CD14-positive monocyte (primary cell): Measurements from ENCODE around the gene MACROD2. TPM values are rescaled to one million over a fixed set of nuclear protein-coding genes. Genes with fewer than 3 reads are reported as not detected.

ENCODE experiments used
- DNase-seq, 3 donors: peaks; one replicate each; pipeline ENCODE4 v3.0.0-alpha.2; 2011 to 2022
- H2AFZ ChIP-seq: 2 replicates; pipeline ENCODE4 v1.6.0; 2012; ENCODE audit warnings: mild to moderate bottlenecking, low read depth, low read length, inconsistent platforms; ENCODE audit not compliant: insufficient read depth, poor library complexity, severe bottlenecking
- H3K27ac ChIP-seq, 2 donors: 1 replicate in 1 of 2; 2 replicates in 1 of 2; pipeline ENCODE4 v1.5.1; 2012 to 2013; ENCODE audit warnings: low read length in 2 of 2, control low read depth in 1 of 2, inconsistent platforms in 1 of 2, low read depth in 1 of 2, mild to moderate bottlenecking in 1 of 2
- H3K27me3 ChIP-seq, 2 donors: one replicate each; pipeline versions ENCODE4 v1.6.0 to v1.6.1; 2011 to 2013; ENCODE audit warnings: low read length in 2 of 2; ENCODE audit not compliant: control insufficient read depth in 2 of 2, insufficient read depth in 2 of 2
- H3K36me3 ChIP-seq, 2 donors: replicated peaks in 1 of 2; 1 replicate in 1 of 2; 2 replicates in 1 of 2; pipeline versions ENCODE4 v1.5.1 to v1.6.1; 2012 to 2013; ENCODE audit warnings: low read length in 2 of 2, control low read depth in 1 of 2, inconsistent platforms in 1 of 2, mild to moderate bottlenecking in 1 of 2; ENCODE audit not compliant: insufficient read depth in 2 of 2, control insufficient read depth in 1 of 2
- H3K4me1 ChIP-seq, 2 donors: 1 replicate in 1 of 2; 2 replicates in 1 of 2; pipeline versions ENCODE4 v1.5.1 to v1.6.1; 2012 to 2013; ENCODE audit warnings: low read length in 2 of 2, control low read depth in 1 of 2, inconsistent platforms in 1 of 2, mild to moderate bottlenecking in 1 of 2, moderate library complexity in 1 of 2; ENCODE audit not compliant: insufficient read depth in 2 of 2, control insufficient read depth in 1 of 2
- H3K4me2 ChIP-seq: replicated peaks from 2 replicates; pipeline ENCODE3; 2012; ENCODE audit warnings: low read length, moderate library complexity, mild to moderate bottlenecking; ENCODE audit not compliant: poor library complexity, severe bottlenecking; ENCODE audit errors: extremely low read depth
- H3K4me3 ChIP-seq, 3 experiments: fragments of 200-600 bp in 1 of 3; sonication (generic) in 1 of 3; replicated peaks in 1 of 3; 1 replicate in 2 of 3; 2 replicates in 1 of 3; pipeline ENCODE4 v1.5.1; 2011 to 2013; ENCODE audit warnings: low read length in 3 of 3, mild to moderate bottlenecking in 3 of 3, control low read depth in 2 of 3, low read depth in 2 of 3, inconsistent platforms in 1 of 3, moderate library complexity in 1 of 3
- H3K79me2 ChIP-seq: 2 replicates; pipeline ENCODE4 v1.6.0; 2012; ENCODE audit warnings: mild to moderate bottlenecking, control low read depth, inconsistent platforms, low read length, moderate library complexity; ENCODE audit not compliant: insufficient read depth
- H3K9ac ChIP-seq: 2 replicates; pipeline ENCODE4 v1.6.0; 2017; ENCODE audit warnings: low read length, mild to moderate bottlenecking; ENCODE audit not compliant: insufficient read depth, poor library complexity, severe bottlenecking
- H3K9me3 ChIP-seq, 2 donors: replicated peaks in 1 of 2; 1 replicate in 1 of 2; 2 replicates in 1 of 2; pipeline versions ENCODE4 v1.5.1 to v1.6.1; 2012 to 2013; ENCODE audit warnings: low read length in 2 of 2, control low read depth in 1 of 2; ENCODE audit not compliant: control insufficient read depth in 1 of 2, insufficient read depth in 1 of 2
- H4K20me1 ChIP-seq: 2 replicates; pipeline ENCODE4 v1.6.0; 2012; ENCODE audit warnings: mild to moderate bottlenecking, low read length, control low read depth, moderate library complexity; ENCODE audit not compliant: insufficient read depth
- H3K27ac Mint-ChIP-seq, 7 donors: one replicate each; pipeline ENCODE4 v1.8.0; 2020; ENCODE audit warnings: mild to moderate bottlenecking in 7 of 7, mixed read lengths in 7 of 7, moderate library complexity in 6 of 7, inconsistent platforms in 2 of 7
- H3K27me3 Mint-ChIP-seq, 3 donors: one replicate each; pipeline ENCODE4 v1.8.0; 2021 to 2022; ENCODE audit warnings: low read depth in 3 of 3, mild to moderate bottlenecking in 3 of 3, mixed read lengths in 3 of 3, moderate library complexity in 3 of 3, inconsistent platforms in 1 of 3
- H3K36me3 Mint-ChIP-seq, 2 donors: one replicate each; pipeline ENCODE4 v1.8.0; 2020; ENCODE audit warnings: mixed read lengths in 2 of 2, inconsistent platforms in 1 of 2, mild to moderate bottlenecking in 1 of 2
- H3K4me1 Mint-ChIP-seq: one replicate; pipeline ENCODE4 v1.8.0; 2020; ENCODE audit warnings: mild to moderate bottlenecking, mixed read lengths
- H3K4me3 Mint-ChIP-seq, 2 donors: one replicate each; pipeline ENCODE4 v1.8.0; 2020; ENCODE audit warnings: mild to moderate bottlenecking in 2 of 2, mixed read lengths in 2 of 2, moderate library complexity in 1 of 2
- H3K9me3 Mint-ChIP-seq, 7 donors: one replicate each; pipeline ENCODE4 v1.8.0; 2020 to 2022; ENCODE audit warnings: mixed read lengths in 7 of 7, mild to moderate bottlenecking in 6 of 7, moderate library complexity in 6 of 7, inconsistent platforms in 2 of 7
- WGBS: methylation state at CpG from one replicate; pipeline ENCODE4 v1.1.5; 2013; ENCODE audit warnings: missing lambda C conversion rate; ENCODE audit not compliant: insufficient coverage; 5-methylcytosine and 5-hydroxymethylcytosine counted together
- intact Hi-C, 2 donors: fragments of 100-400 bp; cut with micrococcal nuclease; formaldehyde crosslinking; loops; one replicate each; pipeline versions ENCODE4 v1.15.0 to v1.15.1; 2023
- polyA plus RNA-seq, 3 donors: library from polyadenylated mRNA; depleted of rRNA in 1 of 3; unstranded in 2 of 3; stranded (reverse) in 1 of 3; fragments of 300-500 nt in 2 of 3; fragments of >200 nt in 1 of 3; fragmentation: Illumina TruSeq in 2 of 3; gene quantifications; 1 replicate in 2 of 3; 2 replicates in 1 of 3; pipeline ENCODE4 v1.2.3, GENCODE V29; 2012 to 2021
- TF ChIP-seq, protein P1 (sequence below): fragments of 200-600 bp; IDR thresholded peaks from one replicate; pipeline ENCODE4 v1.8.0; 2022; ENCODE audit warnings: antibody characterized with exemption, mild to moderate bottlenecking

Gene MACROD2
- polyA plus RNA-seq, 3 donors: 0.23 TPM; not detected in 2

DNA sequence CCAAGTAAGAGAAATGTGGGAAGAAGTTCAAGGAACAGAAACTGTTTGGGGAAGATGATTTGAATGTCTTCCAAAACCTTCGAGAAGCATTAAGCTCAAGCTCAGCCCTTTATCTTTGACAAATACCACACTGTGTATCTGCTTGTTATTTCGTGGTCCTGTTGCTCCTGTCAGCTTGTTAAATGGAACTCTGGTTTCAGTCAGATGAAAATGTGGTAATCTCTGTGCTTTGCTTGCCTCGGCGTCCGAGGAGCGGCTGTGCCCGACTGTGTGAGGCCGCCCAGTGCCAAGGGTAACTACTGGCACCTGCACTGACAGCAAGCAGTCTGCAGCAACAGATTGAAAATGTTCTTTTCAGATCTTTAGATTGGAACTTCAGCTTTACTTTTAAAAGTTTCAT is 920.0 kb downstream of the MACROD2 start:
- Mint-ChIP-seq H3K4me1 (no peaks in the 10 kb centered on the region), H3K27ac (no peak overlapping the region), H3K27me3 (no peaks in the 10 kb centered on the region), H3K36me3 (no peaks in the 10 kb centered on the region), H3K4me3 (no peak overlapping the region), H3K9me3 (peaks cover 0 to 6% (median 4%) of the 10 kb centered on the region in 7 donors)
- no peaks in the 10 kb centered on the region for H3K79me2 ChIP-seq
- no peaks in the 10 kb centered on the region for H3K27me3 ChIP-seq
- no peak for DNase-seq
- 89% methylated on average over 6 of the region's 8 CpGs for WGBS
- H3K27ac ChIP-seq: no peak overlapping the region
- H4K20me1 ChIP-seq: no peaks in the 10 kb centered on the region
- TF ChIP-seq, protein P1, sequence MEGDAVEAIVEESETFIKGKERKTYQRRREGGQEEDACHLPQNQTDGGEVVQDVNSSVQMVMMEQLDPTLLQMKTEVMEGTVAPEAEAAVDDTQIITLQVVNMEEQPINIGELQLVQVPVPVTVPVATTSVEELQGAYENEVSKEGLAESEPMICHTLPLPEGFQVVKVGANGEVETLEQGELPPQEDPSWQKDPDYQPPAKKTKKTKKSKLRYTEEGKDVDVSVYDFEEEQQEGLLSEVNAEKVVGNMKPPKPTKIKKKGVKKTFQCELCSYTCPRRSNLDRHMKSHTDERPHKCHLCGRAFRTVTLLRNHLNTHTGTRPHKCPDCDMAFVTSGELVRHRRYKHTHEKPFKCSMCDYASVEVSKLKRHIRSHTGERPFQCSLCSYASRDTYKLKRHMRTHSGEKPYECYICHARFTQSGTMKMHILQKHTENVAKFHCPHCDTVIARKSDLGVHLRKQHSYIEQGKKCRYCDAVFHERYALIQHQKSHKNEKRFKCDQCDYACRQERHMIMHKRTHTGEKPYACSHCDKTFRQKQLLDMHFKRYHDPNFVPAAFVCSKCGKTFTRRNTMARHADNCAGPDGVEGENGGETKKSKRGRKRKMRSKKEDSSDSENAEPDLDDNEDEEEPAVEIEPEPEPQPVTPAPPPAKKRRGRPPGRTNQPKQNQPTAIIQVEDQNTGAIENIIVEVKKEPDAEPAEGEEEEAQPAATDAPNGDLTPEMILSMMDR: no peak
- H3K4me2 ChIP-seq: no peak overlapping the region
- intact Hi-C loops: no loop called here
- H3K9ac ChIP-seq: no peak overlapping the region
- no peak overlapping the region for H3K4me3 ChIP-seq
- H2AFZ ChIP-seq: no peak overlapping the region
- H3K9me3 ChIP-seq: no peaks in the 10 kb centered on the region
- H3K4me1 ChIP-seq: no peaks in the 10 kb centered on the region
- no peaks in the 10 kb centered on the region for H3K36me3 ChIP-seq

DNA sequence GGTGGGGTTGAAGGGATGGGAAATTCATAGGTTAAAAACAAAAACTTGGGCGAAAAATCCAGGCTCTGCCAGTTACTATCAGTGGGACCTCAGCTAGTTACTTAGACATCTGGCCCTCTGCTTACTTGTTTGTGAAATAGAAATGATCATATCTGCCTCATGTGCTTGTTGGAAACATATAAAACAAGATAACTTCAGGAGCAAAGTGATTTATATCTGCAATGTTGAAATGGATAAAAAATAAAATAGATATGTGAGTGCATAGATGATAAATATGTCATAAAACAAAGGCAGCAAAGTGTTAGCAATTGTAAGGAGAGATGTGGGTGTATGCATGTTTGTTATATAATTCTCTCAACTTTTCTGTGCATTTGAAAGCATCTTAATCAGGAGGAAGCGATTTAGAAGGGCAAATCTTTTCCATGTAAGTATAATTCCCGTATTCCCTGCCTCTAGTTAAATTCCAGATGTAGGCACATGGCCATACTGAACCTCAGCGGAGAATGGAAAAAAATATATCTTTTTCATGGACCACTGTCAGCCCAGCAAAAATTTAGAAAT is 921.1 kb downstream of the MACROD2 start:
- WGBS: 100% methylated on average over 1 of the region's 4 CpGs
- Mint-ChIP-seq H3K4me1 (no peaks in the 10 kb centered on the region), H3K27me3 (no peaks in the 10 kb centered on the region), H3K27ac (no peak overlapping the region), H3K36me3 (no peaks in the 10 kb centered on the region), H3K9me3 (peaks cover 0 to 6% (median 4%) of the 10 kb centered on the region in 7 donors), H3K4me3 (no peak overlapping the region)
- no peak overlapping the region for H2AFZ ChIP-seq
- no peaks in the 10 kb centered on the region for H3K79me2 ChIP-seq
- H3K4me2 ChIP-seq: no peak overlapping the region
- no peaks in the 10 kb centered on the region for H4K20me1 ChIP-seq
- no peaks in the 10 kb centered on the region for H3K4me1 ChIP-seq
- H3K4me3 ChIP-seq: no peak overlapping the region
- no peak for DNase-seq
- H3K27me3 ChIP-seq: no peaks in the 10 kb centered on the region
- H3K36me3 ChIP-seq: no peaks in the 10 kb centered on the region
- no peak overlapping the region for H3K27ac ChIP-seq
- TF ChIP-seq, protein P1: no peak
- H3K9me3 ChIP-seq: no peaks in the 10 kb centered on the region
- H3K9ac ChIP-seq: no peak overlapping the region
- intact Hi-C loops: no loop called here
